Astrocyte (in vitro differentiated cells and primary cell): ENCODE measurements around the gene PLAC1.

Experiments used
- CTCF ChIP-seq: IDR thresholded peaks from 2 replicates; pipeline ENCODE4 v1.5.1; 2011; ENCODE audit warnings: low read depth, mild to moderate bottlenecking, inconsistent platforms, low read length, moderate library complexity; ENCODE audit not compliant: insufficient read depth
- EZH2 ChIP-seq: IDR thresholded peaks from 2 replicates; pipeline ENCODE4 v1.6.1; 2012; ENCODE audit warnings: mild to moderate bottlenecking, low read length, inconsistent platforms; ENCODE audit not compliant: insufficient read depth

DNA sequence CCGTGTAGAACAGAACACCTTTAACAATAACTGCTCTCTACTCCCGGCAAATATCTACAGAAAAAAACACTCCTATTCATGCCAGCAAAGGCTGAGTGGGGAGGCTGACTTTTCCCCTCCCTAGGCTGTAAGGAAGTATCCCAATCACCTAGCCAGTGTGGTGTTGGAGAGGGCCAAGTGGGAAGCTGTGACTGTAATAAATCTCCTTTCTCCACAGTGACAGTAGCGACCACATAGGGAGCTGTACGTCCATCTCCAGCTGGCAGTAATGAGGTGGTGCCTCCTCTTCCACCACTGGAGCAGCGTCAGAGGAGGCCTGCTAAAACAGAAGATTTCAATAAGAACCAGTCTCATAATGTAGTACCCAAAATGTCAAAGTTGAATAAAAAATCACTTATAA, 47.9 kb upstream of the PLAC1 start:
- TF ChIP-seq CTCF (no peak), EZH2 (no peak)
